ENCODE measurements around the gene PARD3B. TPM values are rescaled to one million over a fixed set of nuclear protein-coding genes. Genes with fewer than 3 reads are reported as not detected.

PARD3B gene
- total and polyA plus RNA-seq, 2 experiments from 2014 or later = 3.5 to 4.4 TPM

DNA sequence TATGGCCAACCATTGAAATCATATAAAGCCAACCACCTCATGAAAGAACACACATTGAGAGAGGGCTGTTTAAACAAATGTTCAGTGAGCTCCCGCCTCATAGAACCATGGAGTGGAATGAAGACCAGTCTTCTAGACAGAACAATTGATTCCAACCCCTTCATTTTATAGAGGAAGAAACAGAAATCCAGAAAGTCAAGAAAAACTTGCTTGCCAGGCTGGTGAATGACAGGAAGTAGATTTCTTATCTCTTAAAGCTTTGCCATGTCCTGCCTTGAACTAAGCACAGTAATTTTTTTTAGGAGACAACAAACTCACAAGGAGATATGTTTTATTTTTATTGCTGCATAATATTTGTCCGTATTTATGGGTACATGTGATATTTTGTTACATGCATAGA, 1120.5 kb downstream of the PARD3B start:
- DNase-seq (ENCODE audit: low spot score) (no peak), ATAC-seq (no peak)
- Histone ChIP-seq H3K4me3 (no peak overlapping the region), H3K27ac (ENCODE audit: low read depth) (no peak overlapping the region), H3F3A (replicated peaks; ENCODE audit: low read depth) (no peaks in the 10 kb centered on the region), H3K9me2 (ENCODE audit: insufficient read depth) (peaks cover 3% of the 10 kb centered on the region; the same call in 1 of the 2 replicates), H3K27me3 (ENCODE audit: insufficient read depth) (no peaks in the 10 kb centered on the region), H4K20me1 (replicated peaks; ENCODE audit: insufficient read depth) (no peaks in the 10 kb centered on the region), H3K79me2 (replicated peaks; ENCODE audit: insufficient read depth) (no peaks in the 10 kb centered on the region), H3K4me1 (ENCODE audit: insufficient read depth) (peaks cover 9% of the 10 kb centered on the region; the same call in 1 of the 2 replicates), H2AFZ (no peak overlapping the region), H3K36me3 (ENCODE audit: insufficient read depth) (no peaks in the 10 kb centered on the region), H3K4me2 (no peak overlapping the region)
- Mint-ChIP-seq H3K27me3 (ENCODE audit: insufficient read depth, low read depth, poor library complexity) (no peaks in the 10 kb centered on the region), H3K4me1 (peaks cover 8% of the 10 kb centered on the region), H3K4me3 (no peak overlapping the region), H3K9me3 (peaks cover 3% of the 10 kb centered on the region; the same call in 1 of the 3 replicates), H3K27ac (no peak overlapping the region), H3K36me3 (ENCODE audit: low read depth) (peaks cover 4% of the 10 kb centered on the region; the same call in 2 of the 3 replicates)
- TF ChIP-seq, protein P1, sequence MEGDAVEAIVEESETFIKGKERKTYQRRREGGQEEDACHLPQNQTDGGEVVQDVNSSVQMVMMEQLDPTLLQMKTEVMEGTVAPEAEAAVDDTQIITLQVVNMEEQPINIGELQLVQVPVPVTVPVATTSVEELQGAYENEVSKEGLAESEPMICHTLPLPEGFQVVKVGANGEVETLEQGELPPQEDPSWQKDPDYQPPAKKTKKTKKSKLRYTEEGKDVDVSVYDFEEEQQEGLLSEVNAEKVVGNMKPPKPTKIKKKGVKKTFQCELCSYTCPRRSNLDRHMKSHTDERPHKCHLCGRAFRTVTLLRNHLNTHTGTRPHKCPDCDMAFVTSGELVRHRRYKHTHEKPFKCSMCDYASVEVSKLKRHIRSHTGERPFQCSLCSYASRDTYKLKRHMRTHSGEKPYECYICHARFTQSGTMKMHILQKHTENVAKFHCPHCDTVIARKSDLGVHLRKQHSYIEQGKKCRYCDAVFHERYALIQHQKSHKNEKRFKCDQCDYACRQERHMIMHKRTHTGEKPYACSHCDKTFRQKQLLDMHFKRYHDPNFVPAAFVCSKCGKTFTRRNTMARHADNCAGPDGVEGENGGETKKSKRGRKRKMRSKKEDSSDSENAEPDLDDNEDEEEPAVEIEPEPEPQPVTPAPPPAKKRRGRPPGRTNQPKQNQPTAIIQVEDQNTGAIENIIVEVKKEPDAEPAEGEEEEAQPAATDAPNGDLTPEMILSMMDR (conservative IDR thresholded peaks at IDR 0.05; ENCODE audit: low read depth in 2 of 2) = no peak
- TF ChIP-seq JUNB (IDR thresholded peaks at IDR 0.05; ENCODE audit: unreplicated experiment) (no peak), STAT1 (IDR thresholded peaks at IDR 0.05; ENCODE audit: unreplicated experiment) (no peak), EZH2 (IDR thresholded peaks at IDR 0.05; ENCODE audit: low read depth, unreplicated experiment) (no peak), ZNF331 (CRISPR knock-in tag; IDR thresholded peaks at IDR 0.05; ENCODE audit: low read depth) (no peak), EZH2phosphoT487 (IDR thresholded peaks at IDR 0.05; ENCODE audit: unreplicated experiment) (no peak), ZNF114 (CRISPR knock-in tag; IDR thresholded peaks at IDR 0.05) (no peak), POLR2AphosphoS5 (IDR thresholded peaks at IDR 0.05; ENCODE audit: low read depth) (no peak), NANOG (IDR thresholded peaks at IDR 0.05; ENCODE audit: borderline replicate concordance) (no peak), CREB1 (CRISPR knock-in tag; IDR thresholded peaks at IDR 0.05; ENCODE audit: low read depth) (no peak)
- TF ChIP-seq, protein P2, sequence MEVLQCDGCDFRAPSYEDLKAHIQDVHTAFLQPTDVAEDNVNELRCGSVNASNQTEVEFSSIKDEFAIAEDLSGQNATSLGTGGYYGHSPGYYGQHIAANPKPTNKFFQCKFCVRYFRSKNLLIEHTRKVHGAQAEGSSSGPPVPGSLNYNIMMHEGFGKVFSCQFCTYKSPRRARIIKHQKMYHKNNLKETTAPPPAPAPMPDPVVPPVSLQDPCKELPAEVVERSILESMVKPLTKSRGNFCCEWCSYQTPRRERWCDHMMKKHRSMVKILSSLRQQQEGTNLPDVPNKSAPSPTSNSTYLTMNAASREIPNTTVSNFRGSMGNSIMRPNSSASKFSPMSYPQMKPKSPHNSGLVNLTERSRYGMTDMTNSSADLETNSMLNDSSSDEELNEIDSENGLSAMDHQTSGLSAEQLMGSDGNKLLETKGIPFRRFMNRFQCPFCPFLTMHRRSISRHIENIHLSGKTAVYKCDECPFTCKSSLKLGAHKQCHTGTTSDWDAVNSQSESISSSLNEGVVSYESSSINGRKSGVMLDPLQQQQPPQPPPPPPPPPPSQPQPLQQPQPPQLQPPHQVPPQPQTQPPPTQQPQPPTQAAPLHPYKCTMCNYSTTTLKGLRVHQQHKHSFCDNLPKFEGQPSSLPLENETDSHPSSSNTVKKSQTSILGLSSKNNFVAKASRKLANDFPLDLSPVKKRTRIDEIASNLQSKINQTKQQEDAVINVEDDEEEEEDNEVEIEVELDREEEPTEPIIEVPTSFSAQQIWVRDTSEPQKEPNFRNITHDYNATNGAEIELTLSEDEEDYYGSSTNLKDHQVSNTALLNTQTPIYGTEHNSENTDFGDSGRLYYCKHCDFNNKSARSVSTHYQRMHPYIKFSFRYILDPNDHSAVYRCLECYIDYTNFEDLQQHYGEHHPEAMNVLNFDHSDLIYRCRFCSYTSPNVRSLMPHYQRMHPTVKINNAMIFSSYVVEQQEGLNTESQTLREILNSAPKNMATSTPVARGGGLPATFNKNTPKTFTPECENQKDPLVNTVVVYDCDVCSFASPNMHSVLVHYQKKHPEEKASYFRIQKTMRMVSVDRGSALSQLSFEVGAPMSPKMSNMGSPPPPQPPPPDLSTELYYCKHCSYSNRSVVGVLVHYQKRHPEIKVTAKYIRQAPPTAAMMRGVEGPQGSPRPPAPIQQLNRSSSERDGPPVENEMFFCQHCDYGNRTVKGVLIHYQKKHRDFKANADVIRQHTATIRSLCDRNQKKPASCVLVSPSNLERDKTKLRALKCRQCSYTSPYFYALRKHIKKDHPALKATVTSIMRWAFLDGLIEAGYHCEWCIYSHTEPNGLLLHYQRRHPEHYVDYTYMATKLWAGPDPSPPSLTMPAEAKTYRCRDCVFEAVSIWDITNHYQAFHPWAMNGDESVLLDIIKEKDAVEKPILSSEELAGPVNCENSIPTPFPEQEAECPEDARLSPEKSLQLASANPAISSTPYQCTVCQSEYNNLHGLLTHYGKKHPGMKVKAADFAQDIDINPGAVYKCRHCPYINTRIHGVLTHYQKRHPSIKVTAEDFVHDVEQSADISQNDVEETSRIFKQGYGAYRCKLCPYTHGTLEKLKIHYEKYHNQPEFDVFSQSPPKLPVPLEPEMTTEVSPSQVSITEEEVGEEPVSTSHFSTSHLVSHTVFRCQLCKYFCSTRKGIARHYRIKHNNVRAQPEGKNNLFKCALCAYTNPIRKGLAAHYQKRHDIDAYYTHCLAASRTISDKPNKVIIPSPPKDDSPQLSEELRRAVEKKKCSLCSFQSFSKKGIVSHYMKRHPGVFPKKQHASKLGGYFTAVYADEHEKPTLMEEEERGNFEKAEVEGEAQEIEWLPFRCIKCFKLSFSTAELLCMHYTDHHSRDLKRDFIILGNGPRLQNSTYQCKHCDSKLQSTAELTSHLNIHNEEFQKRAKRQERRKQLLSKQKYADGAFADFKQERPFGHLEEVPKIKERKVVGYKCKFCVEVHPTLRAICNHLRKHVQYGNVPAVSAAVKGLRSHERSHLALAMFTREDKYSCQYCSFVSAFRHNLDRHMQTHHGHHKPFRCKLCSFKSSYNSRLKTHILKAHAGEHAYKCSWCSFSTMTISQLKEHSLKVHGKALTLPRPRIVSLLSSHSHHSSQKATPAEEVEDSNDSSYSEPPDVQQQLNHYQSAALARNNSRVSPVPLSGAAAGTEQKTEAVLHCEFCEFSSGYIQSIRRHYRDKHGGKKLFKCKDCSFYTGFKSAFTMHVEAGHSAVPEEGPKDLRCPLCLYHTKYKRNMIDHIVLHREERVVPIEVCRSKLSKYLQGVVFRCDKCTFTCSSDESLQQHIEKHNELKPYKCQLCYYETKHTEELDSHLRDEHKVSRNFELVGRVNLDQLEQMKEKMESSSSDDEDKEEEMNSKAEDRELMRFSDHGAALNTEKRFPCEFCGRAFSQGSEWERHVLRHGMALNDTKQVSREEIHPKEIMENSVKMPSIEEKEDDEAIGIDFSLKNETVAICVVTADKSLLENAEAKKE (CRISPR knock-in tag; IDR thresholded peaks at IDR 0.05) = no peak
- TF ChIP-seq, protein P3, sequence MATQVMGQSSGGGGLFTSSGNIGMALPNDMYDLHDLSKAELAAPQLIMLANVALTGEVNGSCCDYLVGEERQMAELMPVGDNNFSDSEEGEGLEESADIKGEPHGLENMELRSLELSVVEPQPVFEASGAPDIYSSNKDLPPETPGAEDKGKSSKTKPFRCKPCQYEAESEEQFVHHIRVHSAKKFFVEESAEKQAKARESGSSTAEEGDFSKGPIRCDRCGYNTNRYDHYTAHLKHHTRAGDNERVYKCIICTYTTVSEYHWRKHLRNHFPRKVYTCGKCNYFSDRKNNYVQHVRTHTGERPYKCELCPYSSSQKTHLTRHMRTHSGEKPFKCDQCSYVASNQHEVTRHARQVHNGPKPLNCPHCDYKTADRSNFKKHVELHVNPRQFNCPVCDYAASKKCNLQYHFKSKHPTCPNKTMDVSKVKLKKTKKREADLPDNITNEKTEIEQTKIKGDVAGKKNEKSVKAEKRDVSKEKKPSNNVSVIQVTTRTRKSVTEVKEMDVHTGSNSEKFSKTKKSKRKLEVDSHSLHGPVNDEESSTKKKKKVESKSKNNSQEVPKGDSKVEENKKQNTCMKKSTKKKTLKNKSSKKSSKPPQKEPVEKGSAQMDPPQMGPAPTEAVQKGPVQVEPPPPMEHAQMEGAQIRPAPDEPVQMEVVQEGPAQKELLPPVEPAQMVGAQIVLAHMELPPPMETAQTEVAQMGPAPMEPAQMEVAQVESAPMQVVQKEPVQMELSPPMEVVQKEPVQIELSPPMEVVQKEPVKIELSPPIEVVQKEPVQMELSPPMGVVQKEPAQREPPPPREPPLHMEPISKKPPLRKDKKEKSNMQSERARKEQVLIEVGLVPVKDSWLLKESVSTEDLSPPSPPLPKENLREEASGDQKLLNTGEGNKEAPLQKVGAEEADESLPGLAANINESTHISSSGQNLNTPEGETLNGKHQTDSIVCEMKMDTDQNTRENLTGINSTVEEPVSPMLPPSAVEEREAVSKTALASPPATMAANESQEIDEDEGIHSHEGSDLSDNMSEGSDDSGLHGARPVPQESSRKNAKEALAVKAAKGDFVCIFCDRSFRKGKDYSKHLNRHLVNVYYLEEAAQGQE (IDR thresholded peaks at IDR 0.05; ENCODE audit: unreplicated experiment) = no peak
- TF ChIP-seq, protein P4, sequence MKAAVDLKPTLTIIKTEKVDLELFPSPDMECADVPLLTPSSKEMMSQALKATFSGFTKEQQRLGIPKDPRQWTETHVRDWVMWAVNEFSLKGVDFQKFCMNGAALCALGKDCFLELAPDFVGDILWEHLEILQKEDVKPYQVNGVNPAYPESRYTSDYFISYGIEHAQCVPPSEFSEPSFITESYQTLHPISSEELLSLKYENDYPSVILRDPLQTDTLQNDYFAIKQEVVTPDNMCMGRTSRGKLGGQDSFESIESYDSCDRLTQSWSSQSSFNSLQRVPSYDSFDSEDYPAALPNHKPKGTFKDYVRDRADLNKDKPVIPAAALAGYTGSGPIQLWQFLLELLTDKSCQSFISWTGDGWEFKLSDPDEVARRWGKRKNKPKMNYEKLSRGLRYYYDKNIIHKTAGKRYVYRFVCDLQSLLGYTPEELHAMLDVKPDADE (IDR thresholded peaks at IDR 0.05) = no peak
